Stimulated activated naive CD4-positive, alpha-beta T cell treated with Interleukin-2 at 50 U/mL for 16 hours (primary cell): ENCODE measurements around the gene CRABP1.
"Not testable (repeated sequence)": the region's sequence is repeated elsewhere in the genome, so short reads cannot be mapped to it uniquely, and the experiment has no call there.

ENCODE experiments used
- DNase-seq: peaks from one replicate; lab custom pipeline; 2025; lab: John Stamatoyannopoulos, UW

Gene CRABP1

GRCh38 chr15:78374436-78375393, 34.6 kb downstream of the CRABP1 start:
- no peak for DNase-seq

- not testable (repeated sequence) for DNase-seq
Observed at GRCh38 chr15:78380143-78380542, 40.0 kb downstream of the CRABP1 start.

GRCh38 chr15:78382114-78382880, 42.1 kb downstream of the CRABP1 start:
- no peak for DNase-seq

GRCh38 chr15:78384651-78385050, 44.5 kb downstream of the CRABP1 start:
- no peak for DNase-seq

- no peak for DNase-seq
Observed at GRCh38 chr15:78387246-78388037, 47.3 kb downstream of the CRABP1 start.

- DNase-seq: no peak
Observed at GRCh38 chr15:78388865-78389264, 48.7 kb downstream of the CRABP1 start.

- no peak for DNase-seq
Observed at GRCh38 chr15:78389322-78389721, 49.2 kb downstream of the CRABP1 start.

- no peak for DNase-seq
Observed at GRCh38 chr15:78389738-78390137, 49.6 kb downstream of the CRABP1 start.

- DNase-seq: no peak
Observed at GRCh38 chr15:78390242-78390641, 50.1 kb downstream of the CRABP1 start.

- no peak for DNase-seq
Observed at GRCh38 chr15:78390826-78391225, 50.7 kb downstream of the CRABP1 start.

- no peak for DNase-seq
Observed at GRCh38 chr15:78391781-78392180, 51.6 kb downstream of the CRABP1 start.

GRCh38 chr15:78392430-78392829, 52.3 kb downstream of the CRABP1 start:
- no peak for DNase-seq

GRCh38 chr15:78393137-78393536, 53.0 kb downstream of the CRABP1 start:
- no peak for DNase-seq

GRCh38 chr15:78394026-78394425, 53.9 kb downstream of the CRABP1 start:
- no peak for DNase-seq

- DNase-seq: no peak
Observed at GRCh38 chr15:78394981-78395616, 54.9 kb downstream of the CRABP1 start.

GRCh38 chr15:78396186-78396814, 56.1 kb downstream of the CRABP1 start:
- DNase-seq: no peak

GRCh38 chr15:78396976-78397375, 56.8 kb downstream of the CRABP1 start:
- no peak for DNase-seq

GRCh38 chr15:78397382-78397781, 57.2 kb downstream of the CRABP1 start:
- no peak for DNase-seq
